ENCODE results near the gene TNNT1.
"Not testable (repeated sequence)": the region's sequence is repeated elsewhere in the genome, so short reads cannot be mapped to it uniquely, and the experiment has no call there.

Gene TNNT1

GRCh38 chr19:55109527-55110291 lies 39.3 kb downstream of the TNNT1 start:
- DNase-seq (ENCODE audit: low read depth, low spot score) = no peak

- not testable (repeated sequence) for DNase-seq (ENCODE audit: low read depth, low spot score)
These were observed 41.8 kb downstream of the TNNT1 start for GRCh38 chr19:55107252-55107651.

- DNase-seq (ENCODE audit: low read depth, low spot score) = no peak
These were observed 42.4 kb downstream of the TNNT1 start for GRCh38 chr19:55106591-55106990.

GRCh38 chr19:55105237-55105636 lies 43.8 kb downstream of the TNNT1 start:
- DNase-seq (ENCODE audit: low read depth, low spot score) = no peak

- no peak for DNase-seq (ENCODE audit: low read depth, low spot score)
These were observed 45.8 kb downstream of the TNNT1 start for GRCh38 chr19:55103190-55103589.

GRCh38 chr19:55101261-55101660 lies 47.7 kb downstream of the TNNT1 start:
- DNase-seq (ENCODE audit: low read depth, low spot score) = no peak

- no peak for DNase-seq (ENCODE audit: low read depth, low spot score)
These were observed 49.2 kb downstream of the TNNT1 start for GRCh38 chr19:55099557-55100506.

- DNase-seq (ENCODE audit: low read depth, low spot score) = no peak
These were observed 50.1 kb downstream of the TNNT1 start for GRCh38 chr19:55098716-55099556.

GRCh38 chr19:55097864-55098715 lies 50.9 kb downstream of the TNNT1 start:
- no peak for DNase-seq (ENCODE audit: low read depth, low spot score)

GRCh38 chr19:55096061-55096701 lies 52.8 kb downstream of the TNNT1 start:
- DNase-seq (ENCODE audit: low read depth, low spot score) = no peak

- DNase-seq (ENCODE audit: low read depth, low spot score) = no peak
These were observed 53.5 kb downstream of the TNNT1 start for GRCh38 chr19:55095260-55096060.

- no peak for DNase-seq (ENCODE audit: low read depth, low spot score)
These were observed 54.3 kb downstream of the TNNT1 start for GRCh38 chr19:55094456-55095259.

GRCh38 chr19:55092423-55093318 lies 56.3 kb downstream of the TNNT1 start:
- no peak for DNase-seq (ENCODE audit: low read depth, low spot score)

GRCh38 chr19:55091955-55092354 lies 57.1 kb downstream of the TNNT1 start:
- no peak for DNase-seq (ENCODE audit: low read depth, low spot score)

- DNase-seq (ENCODE audit: low read depth, low spot score) = no peak
These were observed 57.7 kb downstream of the TNNT1 start for GRCh38 chr19:55091126-55091910.

- DNase-seq (ENCODE audit: low read depth, low spot score) = no peak
These were observed 58.4 kb downstream of the TNNT1 start for GRCh38 chr19:55090564-55090963.
